ENCODE data around the gene CUTC.

CUTC gene

GRCh38 chr10:99782447-99783286 lies 50.6 kb downstream of the CUTC start, which contains the start of gene ABCC2:
ABCC2 (plus strand) TSS chr10:99782640; CDS start chr10:99782845, 205 bp downstream.
- in situ Hi-C loops (cut with MboI; ENCODE audit: low sequenced_read_pairs): no loop called here
- Histone ChIP-seq H3K4me1 (peaks cover 6% of the 10 kb centered on the region), H3K9me3 (0 out of 2 replicates have a peak, but pooled peaks cover 3% of the 10 kb centered on the region), H3K4me3 (no peak within 1 kb of the TSS), H3K27me3 (ENCODE audit: low read depth) (no peaks in the 10 kb centered on the region), H3K36me3 (replicated peaks) (no peaks in the 10 kb centered on the region)
- DNase-seq (ENCODE audit: low spot score in 2 of 2): no peak

- H3K27me3 ChIP-seq (ENCODE audit: low read depth): no peaks in the 10 kb centered on the region
- no peaks in the 10 kb centered on the region for H3K36me3 ChIP-seq (replicated peaks)
- no peak for DNase-seq (ENCODE audit: low spot score in 2 of 2)
- no peak overlapping the region for H3K4me3 ChIP-seq
- peaks cover 5% of the 10 kb centered on the region; the same call in 1 of the 2 replicates for H3K4me1 ChIP-seq
- in situ Hi-C loops (cut with MboI; ENCODE audit: low sequenced_read_pairs): no loop called here
- 0 out of 2 replicates have a peak, but pooled peaks cover 3% of the 10 kb centered on the region for H3K9me3 ChIP-seq
These were observed 52.1 kb downstream of the CUTC start for GRCh38 chr10:99784016-99784726.

GRCh38 chr10:99784727-99785441 lies 52.9 kb downstream of the CUTC start:
- no peak for DNase-seq (ENCODE audit: low spot score in 2 of 2)
- in situ Hi-C loops (cut with MboI; ENCODE audit: low sequenced_read_pairs): no loop called here
- Histone ChIP-seq H3K4me1 (peaks cover under 1% of the 10 kb centered on the region; the same call in 1 of the 2 replicates), H3K36me3 (replicated peaks) (no peaks in the 10 kb centered on the region), H3K27me3 (ENCODE audit: low read depth) (no peaks in the 10 kb centered on the region), H3K9me3 (0 out of 2 replicates have a peak, but pooled peaks cover 3% of the 10 kb centered on the region), H3K4me3 (no peak overlapping the region)

GRCh38 chr10:99785646-99786045 lies 53.6 kb downstream of the CUTC start:
- DNase-seq (ENCODE audit: low spot score in 2 of 2): no peak
- peaks cover 8% of the 10 kb centered on the region for H3K4me1 ChIP-seq
- in situ Hi-C loops (cut with MboI; ENCODE audit: low sequenced_read_pairs): no loop called here

GRCh38 chr10:99787311-99787710 lies 55.3 kb downstream of the CUTC start:
- Histone ChIP-seq H3K9me3 (0 out of 2 replicates have a peak, but pooled peaks cover 3% of the 10 kb centered on the region), H3K27me3 (ENCODE audit: low read depth) (no peaks in the 10 kb centered on the region), H3K36me3 (replicated peaks) (no peaks in the 10 kb centered on the region), H3K4me1 (peaks cover 15% of the 10 kb centered on the region), H3K4me3 (no peak overlapping the region)
- no peak for DNase-seq (ENCODE audit: low spot score in 2 of 2)
- in situ Hi-C loops (cut with MboI; ENCODE audit: low sequenced_read_pairs): no loop called here

More at GRCh38 chr10:99785646-99786045, 53.6 kb downstream of the CUTC start:
- Histone ChIP-seq H3K9me3 (0 out of 2 replicates have a peak, but pooled peaks cover 3% of the 10 kb centered on the region), H3K27me3 (ENCODE audit: low read depth) (no peaks in the 10 kb centered on the region), H3K36me3 (replicated peaks) (no peaks in the 10 kb centered on the region), H3K4me3 (no peak overlapping the region)

- no peak for DNase-seq (ENCODE audit: low spot score in 2 of 2)
- Histone ChIP-seq H3K4me1 (peaks cover 15% of the 10 kb centered on the region), H3K4me3 (no peak overlapping the region), H3K9me3 (0 out of 2 replicates have a peak, but pooled peaks cover 3% of the 10 kb centered on the region), H3K36me3 (replicated peaks) (no peaks in the 10 kb centered on the region), H3K27me3 (ENCODE audit: low read depth) (no peaks in the 10 kb centered on the region)
- in situ Hi-C loops (cut with MboI; ENCODE audit: low sequenced_read_pairs): no loop called here
These were observed 55.9 kb downstream of the CUTC start for GRCh38 chr10:99787782-99788445.

GRCh38 chr10:99788598-99789256 lies 56.7 kb downstream of the CUTC start:
- no peaks in the 10 kb centered on the region for H3K36me3 ChIP-seq (replicated peaks)
- DNase-seq (ENCODE audit: low spot score in 2 of 2): no peak
- in situ Hi-C loops (cut with MboI; ENCODE audit: low sequenced_read_pairs): no loop called here
- H3K9me3 ChIP-seq: 0 out of 2 replicates have a peak, but pooled peaks cover 3% of the 10 kb centered on the region
- H3K4me3 ChIP-seq: no peak overlapping the region
- peaks cover 15% of the 10 kb centered on the region for H3K4me1 ChIP-seq
- H3K27me3 ChIP-seq (ENCODE audit: low read depth): no peaks in the 10 kb centered on the region

GRCh38 chr10:99791831-99792230 lies 59.8 kb downstream of the CUTC start:
- in situ Hi-C loops (cut with MboI; ENCODE audit: low sequenced_read_pairs): no loop called here
- no peak overlapping the region for H3K4me3 ChIP-seq
- no peak for DNase-seq (ENCODE audit: low spot score in 2 of 2)
- H3K9me3 ChIP-seq: 0 out of 2 replicates have a peak, but pooled peaks cover 3% of the 10 kb centered on the region
- H3K4me1 ChIP-seq: peaks cover 15% of the 10 kb centered on the region
- H3K27me3 ChIP-seq (ENCODE audit: low read depth): no peaks in the 10 kb centered on the region
- no peaks in the 10 kb centered on the region for H3K36me3 ChIP-seq (replicated peaks)

- no peaks in the 10 kb centered on the region for H3K9me3 ChIP-seq
- H3K4me1 ChIP-seq: peaks cover 15% of the 10 kb centered on the region
- H3K36me3 ChIP-seq (replicated peaks): no peaks in the 10 kb centered on the region
- H3K27me3 ChIP-seq (ENCODE audit: low read depth): no peaks in the 10 kb centered on the region
- in situ Hi-C loops (cut with MboI; ENCODE audit: low sequenced_read_pairs): no loop called here
- DNase-seq (ENCODE audit: low spot score in 2 of 2): no peak
- no peak overlapping the region for H3K4me3 ChIP-seq
These were observed 61.8 kb downstream of the CUTC start for GRCh38 chr10:99793819-99794218.

GRCh38 chr10:99796928-99797327 lies 64.9 kb downstream of the CUTC start:
- Histone ChIP-seq H3K36me3 (replicated peaks) (no peaks in the 10 kb centered on the region), H3K4me3 (no peak overlapping the region), H3K27me3 (ENCODE audit: low read depth) (no peaks in the 10 kb centered on the region), H3K4me1 (no peaks in the 10 kb centered on the region), H3K9me3 (no peaks in the 10 kb centered on the region)
- DNase-seq (ENCODE audit: low spot score in 2 of 2): no peak
- in situ Hi-C loops (cut with MboI; ENCODE audit: low sequenced_read_pairs): no loop called here

GRCh38 chr10:99798031-99798430 lies 66.0 kb downstream of the CUTC start:
- in situ Hi-C loops (cut with MboI; ENCODE audit: low sequenced_read_pairs): no loop called here
- Histone ChIP-seq H3K9me3 (no peaks in the 10 kb centered on the region), H3K4me1 (no peaks in the 10 kb centered on the region)

GRCh38 chr10:99798920-99799319 lies 66.9 kb downstream of the CUTC start:
- DNase-seq (ENCODE audit: low spot score in 2 of 2): no peak
- H3K4me3 ChIP-seq: no peak overlapping the region
- no peaks in the 10 kb centered on the region for H3K9me3 ChIP-seq
- no peaks in the 10 kb centered on the region for H3K4me1 ChIP-seq
- H3K36me3 ChIP-seq (replicated peaks): no peaks in the 10 kb centered on the region
- in situ Hi-C loops (cut with MboI; ENCODE audit: low sequenced_read_pairs): no loop called here
- no peaks in the 10 kb centered on the region for H3K27me3 ChIP-seq (ENCODE audit: low read depth)

More at GRCh38 chr10:99798031-99798430, 66.0 kb downstream of the CUTC start:
- Histone ChIP-seq H3K4me3 (no peak overlapping the region), H3K36me3 (replicated peaks) (no peaks in the 10 kb centered on the region), H3K27me3 (ENCODE audit: low read depth) (no peaks in the 10 kb centered on the region)
- DNase-seq (ENCODE audit: low spot score in 2 of 2): no peak
